ENCODE results near the gene ZCCHC14.
"Not testable (repeated sequence)": the region's sequence is repeated elsewhere in the genome, so short reads cannot be mapped to it uniquely, and the experiment has no call there.

- TF ChIP-seq CTCF, POLR2A (IDR thresholded peaks at IDR 0.05): not testable (repeated sequence)
Measured at GRCh38 chr16:87389914-87390313, 102.9 kb downstream of the ZCCHC14 start.
